GM12878 (cell line): ENCODE measurements around the gene CDH20. TPM values are rescaled to one million over a fixed set of nuclear protein-coding genes. Genes with fewer than 3 reads are reported as not detected.

Experiments
- ATAC-seq: fragments of 200-7000 bp; cut with Tn5 transposase; 3 replicates; pipeline ENCODE4 v1.9.1; 2020; ENCODE audit warnings: mild to moderate bottlenecking, moderate library complexity
- BruUV-seq: library from RNA; stranded (reverse); fragments of 400-500 nt; replicated peaks from 2 replicates; lab custom pipeline; 2021; lab: Mats Ljungman, UMichigan
- CTCF ChIA-PET: fragments of 300-600 bp; sonication (Branson Sonifier 250); formaldehyde crosslinking; extraction: SDS; loops from one replicate; lab custom pipeline; 2021; ENCODE audit warnings: inconsistent platforms; lab: Yijun Ruan, JAX
- POLR2A ChIA-PET: fragments of 350-600 bp; formaldehyde crosslinking; extraction: SDS; loops from one replicate; lab custom pipeline; 2021; ENCODE audit warnings: inconsistent platforms; lab: Charles Lee
- RAD21 ChIA-PET: fragments of 300-600 bp; sonication (Branson Sonifier 250); formaldehyde crosslinking; loops from one replicate; lab custom pipeline; 2023; ENCODE audit warnings: antibody characterized with exemption; ENCODE audit not compliant: unreplicated experiment; lab: Charles Lee
- SMC1A ChIA-PET: fragments of 300-600 bp; sonication (Branson Sonifier 250); formaldehyde crosslinking; loops from one replicate; lab custom pipeline; 2023; ENCODE audit not compliant: unreplicated experiment, uncharacterized antibody; lab: Charles Lee
- DNase-seq: peaks from one replicate; pipeline ENCODE4 v3.0.0-alpha.2; 2011; ENCODE audit warnings: low read depth, low spot score
- FAIRE-seq: peaks from 3 replicates; lab custom pipeline; 2011; peaks lifted over from hg19 to GRCh38; lab: Jason Lieb, UNC
- H2AFZ ChIP-seq: 2 replicates; pipeline ENCODE4 v1.6.0; 2011; ENCODE audit warnings: low read depth, low read length, control low read depth; ENCODE audit not compliant: control insufficient read depth
- H3K27ac ChIP-seq: 2 replicates; pipeline ENCODE4 v1.5.1; 2011; ENCODE audit warnings: control low read depth; ENCODE audit not compliant: control insufficient read depth, insufficient read depth
- H3K27me3 ChIP-seq, 2 experiments: replicated peaks in 1 of 2; 2 replicates each; pipeline versions ENCODE4 v1.6.0 to v1.6.1; 2011; ENCODE audit warnings: low read length in 1 of 2; ENCODE audit not compliant: control insufficient read depth in 2 of 2, insufficient read depth in 2 of 2
- H3K36me3 ChIP-seq, 2 experiments: 2 replicates each; pipeline ENCODE4 v1.5.1; 2011; ENCODE audit warnings: low read length in 1 of 2; ENCODE audit not compliant: control insufficient read depth in 2 of 2, insufficient read depth in 2 of 2
- H3K4me1 ChIP-seq: 2 replicates; pipeline ENCODE4 v1.6.1; 2011; ENCODE audit warnings: mild to moderate bottlenecking, low read length, moderate library complexity, mixed read lengths; ENCODE audit not compliant: control insufficient read depth, insufficient read depth
- H3K4me2 ChIP-seq: 2 replicates; pipeline ENCODE4 v1.6.0; 2011; ENCODE audit warnings: control low read depth; ENCODE audit not compliant: control insufficient read depth, insufficient read depth
- H3K4me3 ChIP-seq: fragments of 200-600 bp; sonication (generic); 2 replicates; pipeline ENCODE4 v1.5.1; 2016
- H3K79me2 ChIP-seq: 2 replicates; pipeline ENCODE4 v1.6.0; 2011; ENCODE audit warnings: low read length; ENCODE audit not compliant: control insufficient read depth, insufficient read depth
- H3K9ac ChIP-seq: 2 replicates; pipeline ENCODE4 v1.8.0; 2011; ENCODE audit warnings: low read length, control low read depth, mixed read lengths; ENCODE audit not compliant: control insufficient read depth, insufficient read depth
- H3K9me3 ChIP-seq: replicated peaks from 3 replicates; pipeline ENCODE4 v1.5.1; 2011; ENCODE audit warnings: mild to moderate bottlenecking, low read length; ENCODE audit not compliant: control insufficient read depth, insufficient read depth
- H4K20me1 ChIP-seq: 2 replicates; pipeline ENCODE4 v1.6.0; 2011; ENCODE audit not compliant: control insufficient read depth, insufficient read depth
- EGR1 ChIP-seq, 2 experiments: IDR thresholded peaks; 1 replicate in 1 of 2; 2 replicates in 1 of 2; pipeline ENCODE4 v1.6.1; 2011 to 2012; ENCODE audit warnings: low read depth in 2 of 2, low read length in 2 of 2, borderline replicate concordance in 1 of 2, mild to moderate bottlenecking in 1 of 2, moderate library complexity in 1 of 2
- KLF5 ChIP-seq: fragments of 450-650 bp; IDR thresholded peaks from 2 replicates; pipeline ENCODE4 v1.6.1; 2014; ENCODE audit warnings: mild to moderate bottlenecking; ENCODE audit not compliant: partially characterized antibody
- MEF2B ChIP-seq: fragments of 450-650 bp; IDR thresholded peaks from 2 replicates; pipeline ENCODE4 v1.6.1; 2018; ENCODE audit warnings: mild to moderate bottlenecking, moderate library complexity; ENCODE audit not compliant: partially characterized antibody, poor library complexity, severe bottlenecking
- MXI1 ChIP-seq: fragments of 150-350 bp; IDR thresholded peaks from 2 replicates; pipeline ENCODE4 v1.6.1; 2011; ENCODE audit warnings: low read depth, mild to moderate bottlenecking, inconsistent platforms, low read length, improper control_type of control experiment
- NR2C1 ChIP-seq: fragments of 450-650 bp; IDR thresholded peaks from 2 replicates; pipeline ENCODE4 v1.6.1; 2017; ENCODE audit warnings: antibody characterized with exemption, mild to moderate bottlenecking, moderate library complexity
- NR2F1 ChIP-seq: fragments of 450-650 bp; conservative IDR thresholded peaks from 2 replicates; pipeline ENCODE4 v1.6.1; 2017; ENCODE audit warnings: mild to moderate bottlenecking
- POU2F2 ChIP-seq: IDR thresholded peaks from 3 replicates; pipeline ENCODE4 v1.6.1; 2011; ENCODE audit warnings: low read depth, mild to moderate bottlenecking, low read length, borderline replicate concordance
- SMAD5 ChIP-seq: IDR thresholded peaks from 2 replicates; pipeline ENCODE4 v1.6.1; 2016; ENCODE audit warnings: antibody characterized with exemption, low read depth
- TBL1XR1 ChIP-seq: IDR thresholded peaks from 2 replicates; pipeline ENCODE4 v1.6.1; 2012; ENCODE audit warnings: low read depth, low read length, improper control_type of control experiment
- ZBED1 ChIP-seq: IDR thresholded peaks from 2 replicates; pipeline ENCODE4 v1.6.1; 2016; ENCODE audit warnings: borderline replicate concordance
- ZBTB11 ChIP-seq: fragments of 450-650 bp; formaldehyde crosslinking; IDR thresholded peaks from 2 replicates; pipeline ENCODE4 v1.5.0; 2022; ENCODE audit warnings: mild to moderate bottlenecking, missing genetic modification characterization
- ZBTB40 ChIP-seq: fragments of 450-650 bp; IDR thresholded peaks from 2 replicates; pipeline ENCODE4 v1.6.1; 2016; ENCODE audit warnings: mild to moderate bottlenecking, moderate library complexity, borderline replicate concordance
- ZNF207 ChIP-seq: fragments of 450-650 bp; IDR thresholded peaks from 2 replicates; pipeline ENCODE4 v1.6.1; 2014; ENCODE audit warnings: antibody characterized with exemption, mild to moderate bottlenecking, borderline replicate concordance
- ZSCAN29 ChIP-seq: fragments of 450-650 bp; IDR thresholded peaks from 2 replicates; pipeline ENCODE4 v1.6.1; 2017; ENCODE audit warnings: mild to moderate bottlenecking, moderate library complexity
- WGBS: methylation state at CpG from one replicate; pipeline ENCODE4 v1.1.6; 2016; ENCODE audit warnings: low lambda C conversion rate; ENCODE audit not compliant: insufficient replicate concordance, insufficient coverage; ENCODE audit errors: missing lambda C conversion rate; 5-methylcytosine and 5-hydroxymethylcytosine counted together
- in situ Hi-C: fragments of 300-500 bp; cut with MboI; formaldehyde crosslinking; loops from 9 replicates; pipeline ENCODE4 v1.14.3; 2018; ENCODE audit warnings: mixed read lengths
- intact Hi-C: fragments of 100-400 bp; cut with micrococcal nuclease; formaldehyde crosslinking; loops from one replicate; pipeline ENCODE4 v1.14.2; 2022; ENCODE audit not compliant: unreplicated experiment
- polyA plus RNA-seq, 11 experiments: library from polyadenylated mRNA; depleted of rRNA in 4 of 11; unstranded in 6 of 11; stranded (reverse) in 5 of 11; fragments of >200 nt; fragmentation: Nextera tagmentation in 4 of 11; fragmentation: Illumina TruSeq in 1 of 11; extraction: Ambion mirVana in 4 of 11; extraction: Trizol in 1 of 11; gene quantifications; 1 replicate in 1 of 11; 2 replicates in 10 of 11; pipeline versions ENCODE4 v1.2.1 to v1.2.3, GENCODE V29; 2011 to 2016; ENCODE audit warnings: inconsistent platforms in 2 of 11, missing spikeins in 2 of 11, low read depth in 1 of 11
- total RNA-seq, 4 experiments: library from RNA; depleted of rRNA in 3 of 4; stranded (reverse); fragments of >200 nt in 3 of 4; fragmentation: Illumina TruSeq in 1 of 4; extraction: Trizol in 1 of 4; gene quantifications; 2 replicates each; pipeline versions ENCODE4 v1.2.1 to v1.2.3, GENCODE V29; 2013 to 2021
- TF ChIP-seq, protein P1 (sequence below): fragments of 450-650 bp; IDR thresholded peaks from 2 replicates; pipeline ENCODE4 v1.6.1; 2018; ENCODE audit warnings: mild to moderate bottlenecking, low read depth, moderate library complexity; ENCODE audit not compliant: partially characterized antibody

Gene CDH20
- total and polyA plus RNA-seq, 10 of the 15 experiments (the other 5 are each of a cell fraction or from before 2014, with no cell fraction given) = not detected

- POLR2A ChIA-PET = interaction anchor here (0.7 kb wide), 1 partner anchor 12 kb away, joined by 3 read pairs; no protein-coding TSS in a partner anchor
- TF ChIP-seq ZBTB40 (no peak), MEF2B (no peak), POU2F2 (no peak), ZBED1 (no peak), NR2F1 (no peak), MXI1 (no peak), ZBTB11 (CRISPR knock-in tag) (no peak), ZSCAN29 (no peak), EGR1 (IDR thresholded peaks at IDR 0.05; ENCODE audit: borderline replicate concordance in 1 of 2, low read depth in 2 of 2, low read length in 2 of 2) (no peak), TBL1XR1 (no peak), NR2C1 (no peak), KLF5 (no peak), ZNF207 (no peak), SMAD5 (no peak)
- TF ChIP-seq, protein P1, sequence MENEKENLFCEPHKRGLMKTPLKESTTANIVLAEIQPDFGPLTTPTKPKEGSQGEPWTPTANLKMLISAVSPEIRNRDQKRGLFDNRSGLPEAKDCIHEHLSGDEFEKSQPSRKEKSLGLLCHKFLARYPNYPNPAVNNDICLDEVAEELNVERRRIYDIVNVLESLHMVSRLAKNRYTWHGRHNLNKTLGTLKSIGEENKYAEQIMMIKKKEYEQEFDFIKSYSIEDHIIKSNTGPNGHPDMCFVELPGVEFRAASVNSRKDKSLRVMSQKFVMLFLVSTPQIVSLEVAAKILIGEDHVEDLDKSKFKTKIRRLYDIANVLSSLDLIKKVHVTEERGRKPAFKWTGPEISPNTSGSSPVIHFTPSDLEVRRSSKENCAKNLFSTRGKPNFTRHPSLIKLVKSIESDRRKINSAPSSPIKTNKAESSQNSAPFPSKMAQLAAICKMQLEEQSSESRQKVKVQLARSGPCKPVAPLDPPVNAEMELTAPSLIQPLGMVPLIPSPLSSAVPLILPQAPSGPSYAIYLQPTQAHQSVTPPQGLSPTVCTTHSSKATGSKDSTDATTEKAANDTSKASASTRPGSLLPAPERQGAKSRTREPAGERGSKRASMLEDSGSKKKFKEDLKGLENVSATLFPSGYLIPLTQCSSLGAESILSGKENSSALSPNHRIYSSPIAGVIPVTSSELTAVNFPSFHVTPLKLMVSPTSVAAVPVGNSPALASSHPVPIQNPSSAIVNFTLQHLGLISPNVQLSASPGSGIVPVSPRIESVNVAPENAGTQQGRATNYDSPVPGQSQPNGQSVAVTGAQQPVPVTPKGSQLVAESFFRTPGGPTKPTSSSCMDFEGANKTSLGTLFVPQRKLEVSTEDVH = no peak
These were observed 267.2 kb downstream of the CDH20 start for GRCh38 chr18:61600422-61600821.

More at GRCh38 chr18:61600422-61600821, 267.2 kb downstream of the CDH20 start:
- H2AFZ ChIP-seq = no peak overlapping the region
- no peaks in the 10 kb centered on the region for H3K9me3 ChIP-seq
- FAIRE-seq = no peak
- ChIA-PET CTCF (no interaction called here), RAD21 (no interaction called here), SMC1A (no interaction called here)
- in situ Hi-C loops (no loop called here), intact Hi-C loops (no loop called here)
- H3K27me3 ChIP-seq = peaks cover 0 to 2% of the 10 kb centered on the region in 2 experiments; a peak in 2 of 4 replicates
- H3K4me3 ChIP-seq = no peak overlapping the region
- no peak for DNase-seq
- no peak overlapping the region for H3K27ac ChIP-seq
- H3K4me1 ChIP-seq = no peaks in the 10 kb centered on the region
- WGBS = 22% methylated on average over 4 of the region's 4 CpGs
- no peaks in the 10 kb centered on the region for H3K79me2 ChIP-seq
- no peak overlapping the region for H3K9ac ChIP-seq
- ATAC-seq = no peak
- no peak overlapping the region for H3K4me2 ChIP-seq
- no TSS peak for BruUV-seq
- no peaks in the 10 kb centered on the region for H4K20me1 ChIP-seq
- no peaks in the 10 kb centered on the region for H3K36me3 ChIP-seq
